ENCODE measurements around the gene AFM.

DNA sequence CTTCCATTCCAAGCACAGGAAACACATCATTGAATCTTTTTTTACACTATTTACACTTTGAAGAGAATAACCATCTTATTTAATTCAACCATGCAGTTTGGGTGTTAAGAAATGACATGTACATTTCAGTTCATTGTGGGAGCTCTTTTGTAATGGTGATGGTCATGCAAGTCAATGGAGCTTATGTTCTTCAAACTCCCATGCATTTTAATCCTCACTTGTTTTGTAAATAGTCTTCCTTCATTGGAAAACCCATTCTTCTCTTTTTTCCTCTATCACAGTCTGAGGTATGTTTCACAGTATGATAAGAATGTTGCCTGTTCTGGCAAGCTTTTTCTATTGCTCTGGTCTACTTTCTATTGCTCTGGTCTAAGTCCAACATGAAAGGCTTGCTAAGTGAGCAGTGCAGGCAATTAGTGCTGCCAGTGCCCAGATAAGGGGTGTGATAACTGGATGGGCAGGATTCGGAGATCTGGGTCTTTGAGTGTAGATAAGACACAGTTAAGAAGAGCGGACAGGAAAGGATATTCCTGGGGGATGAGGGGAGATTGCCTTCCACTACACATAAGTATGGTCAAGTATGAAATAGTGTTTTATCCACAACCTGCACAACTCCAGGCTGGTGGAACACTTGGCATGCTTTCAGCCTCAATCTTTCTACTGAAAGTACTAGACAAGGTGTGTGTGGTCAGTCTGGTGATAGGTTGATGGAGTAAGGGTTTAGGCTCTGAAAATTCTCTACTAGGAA lies 28.4 kb upstream of the AFM start:
- TF ChIP-seq, protein P1, sequence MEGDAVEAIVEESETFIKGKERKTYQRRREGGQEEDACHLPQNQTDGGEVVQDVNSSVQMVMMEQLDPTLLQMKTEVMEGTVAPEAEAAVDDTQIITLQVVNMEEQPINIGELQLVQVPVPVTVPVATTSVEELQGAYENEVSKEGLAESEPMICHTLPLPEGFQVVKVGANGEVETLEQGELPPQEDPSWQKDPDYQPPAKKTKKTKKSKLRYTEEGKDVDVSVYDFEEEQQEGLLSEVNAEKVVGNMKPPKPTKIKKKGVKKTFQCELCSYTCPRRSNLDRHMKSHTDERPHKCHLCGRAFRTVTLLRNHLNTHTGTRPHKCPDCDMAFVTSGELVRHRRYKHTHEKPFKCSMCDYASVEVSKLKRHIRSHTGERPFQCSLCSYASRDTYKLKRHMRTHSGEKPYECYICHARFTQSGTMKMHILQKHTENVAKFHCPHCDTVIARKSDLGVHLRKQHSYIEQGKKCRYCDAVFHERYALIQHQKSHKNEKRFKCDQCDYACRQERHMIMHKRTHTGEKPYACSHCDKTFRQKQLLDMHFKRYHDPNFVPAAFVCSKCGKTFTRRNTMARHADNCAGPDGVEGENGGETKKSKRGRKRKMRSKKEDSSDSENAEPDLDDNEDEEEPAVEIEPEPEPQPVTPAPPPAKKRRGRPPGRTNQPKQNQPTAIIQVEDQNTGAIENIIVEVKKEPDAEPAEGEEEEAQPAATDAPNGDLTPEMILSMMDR (IDR thresholded peaks at IDR 0.05): no peak
- TF ChIP-seq POLR2AphosphoS5 (IDR thresholded peaks at IDR 0.05) (no peak), POLR2A (IDR thresholded peaks at IDR 0.05) (no peak)

Measured in sigmoid colon (tissue), 4 donors.